ENCODE data around the gene RNASE4.
"Not testable (repeated sequence)": the region's sequence is repeated elsewhere in the genome, so short reads cannot be mapped to it uniquely, and the experiment has no call there.

The RNASE4 gene

DNA sequence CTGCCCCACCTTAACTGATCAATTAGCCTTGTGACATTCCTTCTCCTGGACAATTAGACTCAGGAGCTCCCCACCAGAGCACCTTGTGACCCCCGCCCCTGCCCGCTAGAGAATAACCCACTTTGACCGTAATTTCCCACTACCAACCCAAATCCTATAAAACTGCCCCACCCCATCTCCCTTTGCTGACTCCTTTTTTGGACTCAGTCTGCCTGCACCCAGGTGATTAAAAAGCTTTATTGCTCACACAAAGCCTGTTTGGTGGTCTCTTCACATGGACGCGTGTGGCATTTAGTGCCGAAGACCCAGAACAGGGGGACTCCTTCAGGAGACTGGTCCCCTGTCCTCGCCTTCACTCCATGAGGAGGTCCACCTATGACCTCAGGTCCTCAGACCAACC lies 16.6 kb downstream of the RNASE4 start:
- DNase-seq: not testable (repeated sequence)

DNA sequence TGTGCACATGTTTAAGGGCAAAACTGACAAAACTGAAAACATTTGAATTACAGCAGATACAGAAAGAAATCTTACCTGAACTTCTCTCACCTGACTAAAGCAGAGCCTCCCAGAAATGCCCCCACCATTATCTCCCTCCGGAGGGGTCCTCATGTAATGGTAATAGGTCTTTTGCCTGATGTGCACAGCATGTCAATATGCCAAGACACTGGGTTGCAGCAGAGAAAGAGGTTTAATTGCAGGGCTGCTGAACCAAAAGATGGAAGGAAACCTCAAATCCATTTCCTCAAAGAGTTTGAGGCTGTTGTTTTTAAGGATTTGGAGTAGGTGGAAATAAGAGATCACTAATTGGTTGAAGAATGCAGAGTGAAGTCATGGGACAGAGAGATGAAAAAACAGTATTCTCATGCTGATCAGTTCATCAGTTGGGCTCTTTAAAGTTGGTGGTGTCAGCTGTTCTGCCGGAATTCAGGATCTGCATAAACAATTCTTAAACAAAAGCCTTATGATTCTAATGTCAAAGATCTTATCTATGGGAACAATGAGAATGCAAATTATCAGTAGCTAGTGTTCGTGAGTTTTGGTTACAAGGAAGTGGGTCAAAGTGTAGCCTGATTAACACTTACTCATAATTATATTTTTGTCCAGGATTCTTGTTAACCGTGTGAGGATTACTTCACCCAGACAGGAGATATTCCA lies 22.4 kb downstream of the RNASE4 start:
- no peak for DNase-seq

- no peak for DNase-seq
Measured at GRCh38 chr14:20707622-20708021, 23.3 kb downstream of the RNASE4 start.

DNA sequence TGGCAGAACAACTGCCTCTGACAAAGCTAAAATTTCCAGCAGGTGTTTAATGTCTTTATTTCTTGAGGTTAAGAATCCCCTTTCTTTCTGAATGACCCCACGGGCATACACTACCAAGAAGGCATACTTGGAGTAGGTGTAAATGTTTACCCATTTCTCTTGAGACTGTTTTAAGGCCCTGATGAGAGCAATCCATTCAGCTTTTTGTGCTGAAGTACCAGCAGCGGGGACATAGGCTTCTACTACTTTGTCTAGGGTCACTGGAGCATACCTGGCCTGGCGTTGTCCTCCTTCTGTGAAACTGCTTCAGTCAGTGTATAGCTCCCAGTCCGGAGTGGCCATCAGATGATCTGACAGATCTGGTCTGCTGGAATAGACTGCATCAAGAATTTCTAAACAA lies 26.9 kb downstream of the RNASE4 start:
- DNase-seq: no peak

DNA sequence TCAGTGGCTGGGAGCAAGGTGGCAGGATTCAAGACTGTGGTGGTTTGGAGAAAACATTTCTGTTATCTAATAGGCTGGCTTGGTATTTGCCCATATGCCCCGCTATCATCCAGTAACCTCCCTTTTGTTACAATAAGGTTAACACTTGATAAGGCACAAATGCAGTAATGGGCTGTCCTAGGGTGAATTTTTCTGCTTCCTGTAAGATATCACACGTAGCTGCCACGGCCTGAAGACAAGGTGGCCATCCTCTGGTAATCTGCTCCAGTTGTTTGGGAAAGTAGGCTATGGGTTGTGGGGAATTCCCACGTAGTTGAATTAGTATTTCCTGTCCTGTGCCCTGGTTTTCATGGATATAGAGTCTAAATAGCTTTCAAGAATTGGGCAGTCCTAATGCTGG lies 27.3 kb downstream of the RNASE4 start:
- DNase-seq: no peak

DNA sequence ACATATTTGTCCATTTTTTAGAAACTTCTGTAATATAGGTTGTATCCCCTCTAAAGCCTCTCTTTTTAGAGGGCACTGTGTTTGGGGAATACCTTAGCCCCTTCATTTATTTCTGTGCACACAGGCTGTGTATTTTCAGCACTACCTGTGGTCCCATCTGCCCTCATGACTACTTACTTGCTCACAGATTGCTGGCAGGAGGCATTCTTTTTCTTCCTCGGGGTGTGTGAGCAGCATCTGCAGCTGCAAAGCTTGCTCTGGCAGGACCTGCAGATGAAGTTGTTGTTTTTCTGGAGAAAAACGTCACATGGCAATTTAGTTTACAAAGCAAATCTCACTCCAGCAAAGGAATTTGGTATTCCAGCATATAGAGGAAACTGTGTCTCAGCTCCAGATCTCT lies 28.5 kb downstream of the RNASE4 start:
- DNase-seq: no peak

DNA sequence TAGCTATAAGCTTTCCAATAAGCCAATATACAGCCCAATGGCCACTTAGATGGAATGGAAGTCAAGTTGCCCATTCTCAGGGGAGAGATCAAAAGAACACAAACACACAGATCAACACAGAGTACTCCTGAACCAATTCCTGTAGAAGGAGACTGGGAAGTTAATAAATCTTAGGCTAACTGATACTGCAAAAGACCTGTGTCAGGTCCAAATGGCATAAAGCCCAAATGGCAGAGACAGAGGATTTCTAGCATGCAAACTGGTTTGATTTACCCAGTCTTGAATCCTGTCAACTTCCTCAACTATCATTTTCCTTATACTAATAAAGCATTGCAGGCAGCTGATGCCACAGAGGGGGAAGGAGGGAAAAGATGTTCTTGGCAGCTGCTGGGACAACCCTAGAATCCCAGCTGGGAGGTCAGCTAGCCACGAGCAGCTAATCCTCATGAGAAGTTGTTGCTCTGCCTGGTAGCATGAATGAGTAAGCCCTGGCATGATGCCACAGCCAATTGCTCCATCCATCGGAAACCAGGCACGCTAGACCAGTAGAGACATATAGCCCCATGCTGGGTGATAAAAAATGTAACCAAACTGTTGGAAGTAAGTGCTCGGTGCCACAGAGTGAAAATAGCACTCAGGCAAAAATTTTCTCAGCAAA lies 30.4 kb downstream of the RNASE4 start:
- no peak for DNase-seq

DNA sequence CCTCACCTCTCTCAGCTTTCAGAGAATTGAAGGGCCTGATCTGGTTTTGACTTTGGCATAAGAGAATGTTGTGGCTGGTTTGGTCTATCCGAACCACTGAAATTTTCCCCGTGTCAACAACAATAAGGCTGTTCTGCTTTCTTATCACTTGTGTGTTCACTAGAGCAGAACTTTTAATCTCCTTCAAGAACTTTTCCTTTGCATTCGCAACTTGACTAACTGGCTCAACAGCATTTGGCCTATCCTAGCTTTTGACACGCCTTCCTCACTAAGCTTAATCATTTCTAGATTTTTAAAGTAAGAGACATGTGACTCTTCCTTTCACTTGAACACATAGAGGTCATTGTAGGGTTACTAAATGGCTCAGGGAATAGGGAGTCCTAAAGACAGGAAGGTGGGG lies 35.4 kb downstream of the RNASE4 start:
- DNase-seq: no peak

DNA sequence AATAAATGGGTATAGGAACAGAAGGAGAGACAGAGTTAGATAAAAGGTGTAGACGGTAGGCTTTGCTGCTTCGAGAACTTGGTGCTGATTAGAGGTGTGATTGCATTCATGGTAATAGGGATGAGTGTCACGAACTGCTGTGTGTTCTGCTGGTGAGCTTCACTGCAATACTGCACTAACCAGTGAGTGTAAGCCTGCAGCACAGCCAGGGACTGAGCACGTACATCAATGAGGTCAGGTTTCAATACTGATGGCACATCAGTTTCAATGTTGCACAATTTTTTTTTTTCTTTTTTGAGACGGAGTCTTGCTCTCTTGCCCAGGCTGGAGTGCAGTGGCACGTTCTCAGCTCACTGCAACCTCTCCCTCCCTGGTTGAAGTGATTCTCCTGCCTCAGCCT lies 36.4 kb downstream of the RNASE4 start:
- DNase-seq: no peak

GRCh38 chr14:20722016-20722415 lies 37.7 kb downstream of the RNASE4 start:
- no peak for DNase-seq

- no peak for DNase-seq
Measured at GRCh38 chr14:20723488-20723887, 39.1 kb downstream of the RNASE4 start.

DNA sequence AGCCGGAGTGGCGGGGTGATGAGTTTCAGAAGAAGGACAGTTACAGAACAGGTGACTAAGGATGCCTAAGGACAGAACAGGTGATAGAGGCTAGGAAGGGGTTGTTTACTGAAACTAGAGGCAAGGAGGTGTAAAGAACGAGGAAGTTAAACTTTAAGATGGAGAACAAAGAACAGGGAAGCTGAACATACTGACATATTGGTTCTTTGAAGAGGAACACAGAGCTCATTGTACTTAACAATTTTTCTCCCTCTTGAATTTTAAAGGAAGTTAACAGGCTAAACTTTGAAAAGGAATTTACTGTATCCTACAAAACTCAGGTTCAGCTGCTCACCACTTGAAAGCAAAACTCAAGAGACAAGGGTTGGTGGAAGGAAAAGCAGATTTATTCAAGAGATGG lies 41.8 kb downstream of the RNASE4 start:
- DNase-seq: not testable (repeated sequence)

DNA sequence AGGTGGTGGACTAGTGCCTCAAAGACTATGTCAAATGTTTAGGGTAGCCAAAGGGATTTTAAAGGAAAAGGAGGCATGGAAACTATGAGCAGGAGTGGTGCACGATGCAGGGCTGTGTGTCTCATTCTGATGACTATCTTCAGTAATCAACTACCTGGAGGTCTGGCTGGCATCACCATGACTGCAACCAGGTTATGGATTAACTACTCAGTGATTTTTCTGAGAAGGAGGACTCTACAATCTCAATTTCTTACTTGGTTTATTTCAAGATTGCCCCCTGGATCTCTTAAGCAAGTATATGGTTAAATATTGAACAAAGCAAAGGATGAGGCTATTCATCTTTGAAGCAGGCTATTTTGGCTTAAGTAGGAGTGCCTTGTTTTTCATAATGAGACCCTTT lies 42.2 kb downstream of the RNASE4 start:
- no peak for DNase-seq

GRCh38 chr14:20730891-20731290 lies 46.5 kb downstream of the RNASE4 start:
- no peak for DNase-seq

DNA sequence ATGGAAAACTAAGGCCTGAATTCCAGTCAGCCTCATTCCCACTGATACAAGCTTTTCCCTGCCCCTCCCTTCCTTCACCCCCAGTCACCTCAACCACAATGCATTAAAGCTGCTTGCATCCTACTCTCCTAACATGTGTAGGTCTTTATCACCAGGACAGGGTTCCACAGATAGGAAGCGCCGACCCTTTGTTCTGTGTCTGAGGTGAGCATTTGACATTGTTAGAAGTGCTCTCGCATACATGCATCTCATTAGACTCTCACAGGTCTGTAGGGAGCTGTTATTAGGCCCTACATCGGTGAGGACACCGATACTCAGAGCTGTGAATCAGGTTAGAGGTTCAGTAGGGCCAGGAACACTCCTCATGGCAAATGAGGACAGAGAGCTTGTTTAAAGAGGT lies 48.1 kb downstream of the RNASE4 start:
- DNase-seq: no peak

DNA sequence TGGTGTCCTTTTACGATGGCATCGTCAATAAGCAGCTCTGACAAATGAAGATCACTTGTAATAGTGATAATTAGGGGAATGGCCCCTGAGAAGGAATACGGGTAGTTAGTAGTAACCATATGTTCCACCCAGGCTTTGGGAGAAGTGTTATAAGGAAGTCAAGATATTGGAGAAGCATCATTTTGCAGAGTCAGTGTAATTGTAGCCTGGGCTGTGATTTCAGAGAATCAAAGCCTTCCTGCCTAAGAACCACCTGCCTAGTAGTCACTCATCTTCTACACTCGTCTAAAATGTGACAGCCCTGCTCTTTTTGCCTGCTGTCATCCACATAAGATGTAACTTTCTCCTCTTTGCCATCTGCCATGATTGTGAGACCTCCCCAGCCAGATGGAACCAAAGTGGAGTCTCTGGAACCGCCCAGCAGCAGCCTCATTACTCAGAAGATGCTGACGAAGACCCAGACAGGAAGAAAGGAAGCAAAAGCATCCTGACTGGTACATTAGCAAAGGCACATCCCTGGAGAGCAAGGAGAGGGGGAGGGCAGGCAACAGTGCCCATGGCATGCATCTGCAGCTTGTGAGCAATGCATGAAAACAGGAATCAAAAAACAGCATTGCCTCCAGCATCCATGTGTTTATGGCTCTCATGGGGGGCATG lies 48.7 kb downstream of the RNASE4 start:
- no peak for DNase-seq

GRCh38 chr14:20733684-20734429 lies 49.5 kb downstream of the RNASE4 start:
- no peak for DNase-seq

- DNase-seq: no peak
Measured at GRCh38 chr14:20734430-20734806, 50.1 kb downstream of the RNASE4 start.

DNA sequence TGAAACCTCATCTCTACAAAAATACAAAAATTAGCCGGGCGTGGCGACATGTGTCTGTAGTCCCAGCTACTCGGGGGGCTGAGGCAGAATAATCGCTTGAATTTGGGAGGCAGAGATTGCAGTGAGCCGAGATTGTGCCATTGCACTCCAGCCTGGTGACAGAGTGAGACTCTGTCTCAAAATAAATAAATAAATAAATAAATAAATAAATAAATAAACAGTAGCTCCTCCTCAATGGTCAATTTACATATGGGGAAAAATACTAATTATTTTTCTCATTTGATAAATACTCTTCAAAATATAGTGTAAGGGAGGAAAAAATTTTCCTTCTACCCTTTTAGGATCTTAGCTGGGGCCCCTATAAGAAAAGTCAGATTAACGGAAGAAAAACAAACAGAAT lies 53.9 kb downstream of the RNASE4 start:
- not testable (repeated sequence) for DNase-seq

DNA sequence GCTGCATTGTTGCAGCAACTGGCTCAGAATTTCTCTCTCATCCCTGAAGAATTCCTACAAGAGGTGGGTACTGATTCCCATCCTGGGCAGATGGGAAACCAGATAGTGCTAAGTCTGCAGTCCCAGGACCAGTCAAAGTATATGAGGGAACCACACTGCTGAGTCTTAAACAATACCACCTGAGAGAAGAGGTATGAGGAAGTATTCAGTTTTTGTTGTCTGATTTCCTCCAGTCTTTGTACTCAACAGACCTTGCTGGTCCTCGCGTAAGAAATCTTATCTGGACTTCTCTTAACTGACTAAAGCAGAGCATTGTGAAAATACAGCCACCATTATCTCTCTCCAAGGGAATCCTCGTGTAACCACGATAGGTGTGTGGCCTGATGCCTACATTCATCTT lies 57.8 kb downstream of the RNASE4 start:
- no peak for DNase-seq

GRCh38 chr14:20743556-20743955 lies 59.2 kb downstream of the RNASE4 start:
- no peak for DNase-seq

GRCh38 chr14:20745571-20746358 lies 61.4 kb downstream of the RNASE4 start, which contains the start of gene EDDM3A:
TSS of gene EDDM3A (plus strand) at chr14:20745887. CDS start at chr14:20747581, 1,694 bp downstream.
- DNase-seq: no peak

GRCh38 chr14:20746566-20746965 lies 62.2 kb downstream of the RNASE4 start:
- DNase-seq: no peak

Data from NCI-H1417 (cell line).